ENCODE data around the gene TDP2.
"Not testable (repeated sequence)": the region's sequence is repeated elsewhere in the genome, so short reads cannot be mapped to it uniquely, and the experiment has no call there.

TDP2 gene

GRCh38 chr6:24702720-24703282 is 36.1 kb upstream of the TDP2 start:
- TF ChIP-seq CTCF (IDR thresholded peaks at IDR 0.05; ENCODE audit: insufficient read depth, low read length, poor library complexity, severe bottlenecking), result no peak
- no peak overlapping the region for H3K4me3 ChIP-seq (replicated peaks; ENCODE audit: low read depth, low read length)
- H3K27me3 ChIP-seq (replicated peaks; ENCODE audit: control insufficient read depth, insufficient read depth, low read length), result no peaks in the 10 kb centered on the region
- peaks cover 4% of the 10 kb centered on the region for H3K36me3 ChIP-seq (ENCODE audit: control insufficient read depth, insufficient read depth, low read length)
- no peak for DNase-seq (ENCODE audit: extremely low read depth, insufficient read length)

- Histone ChIP-seq H3K36me3 (ENCODE audit: control insufficient read depth, insufficient read depth, low read length) (no peaks in the 10 kb centered on the region; the same call in 1 of the 2 replicates), H3K4me3 (replicated peaks; ENCODE audit: low read depth, low read length) (no peak overlapping the region), H3K27me3 (replicated peaks; ENCODE audit: control insufficient read depth, insufficient read depth, low read length) (no peaks in the 10 kb centered on the region)
- DNase-seq (ENCODE audit: extremely low read depth, insufficient read length), result no peak
- no peak for TF ChIP-seq CTCF (IDR thresholded peaks at IDR 0.05; ENCODE audit: insufficient read depth, low read length, poor library complexity, severe bottlenecking)
These were observed 33.0 kb upstream of the TDP2 start for GRCh38 chr6:24699521-24700359.

GRCh38 chr6:24696097-24696496 is 29.4 kb upstream of the TDP2 start:
- H3K4me3 ChIP-seq (replicated peaks; ENCODE audit: low read depth, low read length), result no peak overlapping the region
- H3K27me3 ChIP-seq (replicated peaks; ENCODE audit: control insufficient read depth, insufficient read depth, low read length), result no peaks in the 10 kb centered on the region
- no peaks in the 10 kb centered on the region; the same call in 1 of the 2 replicates for H3K36me3 ChIP-seq (ENCODE audit: control insufficient read depth, insufficient read depth, low read length)
- TF ChIP-seq CTCF (IDR thresholded peaks at IDR 0.05; ENCODE audit: insufficient read depth, low read length, poor library complexity, severe bottlenecking), result no peak
- no peak for DNase-seq (ENCODE audit: extremely low read depth, insufficient read length)

DNA sequence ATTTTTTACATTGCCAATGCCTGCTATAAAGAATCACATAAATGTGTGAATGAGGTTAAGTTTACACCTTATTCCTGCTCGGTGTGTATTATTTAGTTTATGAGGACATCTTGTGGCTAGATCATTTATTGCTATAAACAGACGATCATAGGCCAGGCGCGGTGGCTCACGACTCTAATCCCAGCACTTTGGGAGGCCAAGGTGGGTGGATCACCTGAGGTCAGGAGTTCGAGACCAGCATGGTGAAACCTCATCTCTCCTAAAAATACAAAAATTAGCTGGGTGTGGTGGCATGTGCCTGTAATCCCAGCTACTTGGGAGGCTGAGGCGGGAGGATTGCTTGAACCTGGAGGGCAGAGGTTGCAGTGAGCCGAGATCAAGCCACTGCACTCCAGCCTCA is 28.9 kb upstream of the TDP2 start:
- not testable (repeated sequence) for DNase-seq (ENCODE audit: extremely low read depth, insufficient read length); H3K27me3 ChIP-seq (replicated peaks; ENCODE audit: control insufficient read depth, insufficient read depth, low read length)
- TF ChIP-seq CTCF (IDR thresholded peaks at IDR 0.05; ENCODE audit: insufficient read depth, low read length, poor library complexity, severe bottlenecking), result peak; percentile 12

DNA sequence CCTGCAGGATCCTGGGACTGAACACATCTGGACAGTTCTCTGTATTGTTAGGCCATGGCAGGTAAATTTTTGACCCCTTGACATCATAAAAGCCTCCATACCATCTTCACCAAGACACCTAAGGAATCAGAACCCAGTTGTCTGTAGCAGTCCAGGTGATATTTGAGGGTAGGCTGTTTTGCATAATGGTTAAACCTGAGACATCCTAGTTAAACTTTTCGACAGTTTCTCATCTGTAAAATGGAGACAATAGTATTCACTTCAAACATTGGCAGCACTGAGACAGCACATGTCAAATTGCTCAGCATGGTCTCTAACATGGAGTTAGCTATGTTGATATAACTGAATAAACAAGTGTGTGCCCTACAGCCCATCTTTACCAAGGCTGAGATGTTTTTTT is 27.5 kb upstream of the TDP2 start:
- no peak for DNase-seq (ENCODE audit: extremely low read depth, insufficient read length)
- H3K4me3 ChIP-seq (replicated peaks; ENCODE audit: low read depth, low read length), result no peak overlapping the region
- no peak for TF ChIP-seq CTCF (IDR thresholded peaks at IDR 0.05; ENCODE audit: insufficient read depth, low read length, poor library complexity, severe bottlenecking)
- H3K27me3 ChIP-seq (replicated peaks; ENCODE audit: control insufficient read depth, insufficient read depth, low read length), result no peaks in the 10 kb centered on the region
- H3K36me3 ChIP-seq (ENCODE audit: control insufficient read depth, insufficient read depth, low read length), result no peaks in the 10 kb centered on the region

More for the DNA sequence above, 28.9 kb upstream of the TDP2 start:
- not testable (repeated sequence) for H3K4me3 ChIP-seq (replicated peaks; ENCODE audit: low read depth, low read length); H3K36me3 ChIP-seq (ENCODE audit: control insufficient read depth, insufficient read depth, low read length)

Data from GM06990 (cell line).